ENCODE measurements around the gene GP1BA.

DNA sequence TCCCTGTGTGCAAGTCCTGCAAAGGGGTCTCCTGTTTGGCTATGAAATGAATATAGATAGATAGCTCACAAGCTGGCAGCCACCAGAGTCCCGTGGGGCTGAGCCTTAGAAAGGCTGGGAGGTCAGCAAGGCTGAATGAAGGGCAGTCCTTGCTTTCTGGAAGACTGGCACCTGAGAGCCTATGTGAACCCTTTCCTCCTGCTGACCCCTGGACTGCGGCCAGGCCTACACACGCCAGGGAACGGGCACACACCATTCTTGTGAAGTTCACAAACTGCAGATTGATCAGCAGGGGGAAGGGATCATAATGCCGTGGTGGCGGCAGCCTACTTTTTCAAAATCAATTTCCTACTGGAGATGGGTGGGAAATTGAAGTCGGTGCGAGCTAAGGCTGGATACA is 33.7 kb upstream of the GP1BA start:
- TF ChIP-seq CTCF (IDR thresholded peaks at IDR 0.05): no peak
- TF ChIP-seq POLR2A (IDR thresholded peaks at IDR 0.05): no peak

Measured in gastroesophageal sphincter (tissue), 3 donors.